Iris pigment epithelial cell (primary cell): ENCODE data around the gene POU2F1.

Experiments
- DNase-seq: peaks from one replicate; pipeline ENCODE4 v3.0.0-alpha.2; 2011; ENCODE audit warnings: low read depth

Gene POU2F1

DNA sequence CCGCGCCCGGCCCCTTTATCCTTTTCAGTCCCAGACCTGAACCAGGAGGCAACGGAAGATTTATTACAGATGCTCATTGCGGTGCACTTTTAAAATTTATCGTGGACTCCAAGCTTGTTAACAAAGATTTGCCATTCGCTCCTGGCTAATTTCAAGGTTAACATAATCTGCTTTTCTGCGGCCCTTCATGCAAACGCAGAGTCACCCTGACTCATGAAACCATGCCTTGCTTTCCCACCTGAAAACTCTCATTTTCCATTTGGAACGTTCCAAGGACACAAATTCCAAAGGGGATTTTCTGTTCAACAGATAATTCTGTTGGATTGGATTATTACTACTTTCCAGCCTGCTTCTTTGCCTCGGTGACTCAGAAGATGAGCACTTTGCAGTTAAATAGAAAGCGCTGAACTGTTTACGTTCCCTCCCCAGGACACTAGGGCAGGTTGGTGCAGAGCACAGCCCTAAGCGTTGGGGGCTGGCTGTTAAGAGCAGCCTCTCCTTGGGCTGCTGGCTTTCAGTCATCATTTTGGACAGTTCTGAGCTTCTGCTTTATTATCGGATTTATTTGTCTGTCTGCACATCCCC lies 246.5 kb downstream of the POU2F1 start:
- peak; percentile 25 for DNase-seq

DNA sequence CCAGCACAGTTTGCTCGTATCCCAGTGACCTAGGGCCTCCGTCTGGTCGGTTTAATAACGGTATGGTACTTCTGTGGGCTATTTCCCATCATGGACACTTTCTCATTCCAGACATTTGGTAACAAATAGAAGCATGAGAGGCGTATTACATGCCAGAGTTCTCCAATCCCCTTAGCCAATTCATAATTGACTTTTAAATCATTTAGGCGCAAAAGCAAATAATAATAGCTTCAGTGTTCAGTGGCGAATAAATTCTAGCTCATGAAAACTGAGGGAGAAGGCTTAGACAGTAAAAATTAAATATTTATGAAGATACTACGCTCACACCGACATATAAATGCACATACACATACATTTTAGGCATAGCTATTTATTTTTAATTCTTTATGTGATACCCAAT lies 247.1 kb downstream of the POU2F1 start:
- no peak for DNase-seq

DNA sequence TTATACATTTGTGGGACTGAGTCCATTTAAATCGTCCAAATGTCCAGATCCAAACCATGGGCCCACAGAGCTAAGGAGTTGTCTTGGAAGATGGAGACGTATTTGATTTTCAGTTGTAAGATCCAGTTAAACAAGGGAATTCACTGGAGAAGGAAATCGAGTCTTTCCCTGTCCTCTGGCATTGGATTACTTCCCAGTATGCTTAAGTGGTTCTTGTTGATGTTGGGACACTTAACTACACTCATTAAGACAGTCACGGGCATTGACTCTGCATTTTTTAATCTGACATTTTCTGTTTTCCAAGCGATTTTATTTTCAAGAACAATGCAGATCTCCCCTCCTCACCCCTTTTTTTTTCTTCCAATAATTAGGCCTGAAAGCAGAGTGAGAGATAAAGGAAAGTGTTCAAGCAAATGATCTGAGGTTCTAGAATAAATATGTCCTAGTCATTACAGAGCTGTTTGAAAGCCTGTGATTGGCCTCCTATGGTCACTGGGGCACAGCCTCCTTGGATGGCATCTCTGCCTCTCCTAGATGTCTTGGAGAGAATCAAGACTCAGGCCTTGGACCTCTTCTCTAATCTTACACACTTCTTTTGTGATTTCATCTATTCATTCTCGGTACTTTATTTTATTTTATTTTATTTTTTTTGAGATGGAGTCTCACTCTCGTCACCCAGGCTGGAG lies 248.7 kb downstream of the POU2F1 start:
- no peak for DNase-seq

DNA sequence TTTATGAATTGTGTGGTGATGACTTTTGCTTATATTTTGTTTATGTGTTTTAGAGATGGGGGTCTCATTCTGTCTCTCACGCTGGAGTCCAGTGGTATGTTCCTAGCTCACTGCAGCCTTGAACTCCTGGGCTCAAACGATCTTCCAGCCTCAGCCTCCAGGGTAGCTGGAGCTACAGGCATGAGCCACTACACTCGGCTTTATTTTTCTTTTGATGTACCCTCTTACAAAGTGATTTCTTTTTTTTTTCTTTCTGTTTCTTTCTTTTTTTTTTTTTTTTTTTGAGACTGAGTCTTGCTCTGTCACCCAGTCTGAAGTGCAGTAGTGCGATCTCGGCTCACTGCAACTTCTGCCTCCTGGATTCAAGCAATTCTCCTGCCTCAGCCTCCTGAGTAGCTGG lies 250.9 kb downstream of the POU2F1 start:
- DNase-seq: no peak

DNA sequence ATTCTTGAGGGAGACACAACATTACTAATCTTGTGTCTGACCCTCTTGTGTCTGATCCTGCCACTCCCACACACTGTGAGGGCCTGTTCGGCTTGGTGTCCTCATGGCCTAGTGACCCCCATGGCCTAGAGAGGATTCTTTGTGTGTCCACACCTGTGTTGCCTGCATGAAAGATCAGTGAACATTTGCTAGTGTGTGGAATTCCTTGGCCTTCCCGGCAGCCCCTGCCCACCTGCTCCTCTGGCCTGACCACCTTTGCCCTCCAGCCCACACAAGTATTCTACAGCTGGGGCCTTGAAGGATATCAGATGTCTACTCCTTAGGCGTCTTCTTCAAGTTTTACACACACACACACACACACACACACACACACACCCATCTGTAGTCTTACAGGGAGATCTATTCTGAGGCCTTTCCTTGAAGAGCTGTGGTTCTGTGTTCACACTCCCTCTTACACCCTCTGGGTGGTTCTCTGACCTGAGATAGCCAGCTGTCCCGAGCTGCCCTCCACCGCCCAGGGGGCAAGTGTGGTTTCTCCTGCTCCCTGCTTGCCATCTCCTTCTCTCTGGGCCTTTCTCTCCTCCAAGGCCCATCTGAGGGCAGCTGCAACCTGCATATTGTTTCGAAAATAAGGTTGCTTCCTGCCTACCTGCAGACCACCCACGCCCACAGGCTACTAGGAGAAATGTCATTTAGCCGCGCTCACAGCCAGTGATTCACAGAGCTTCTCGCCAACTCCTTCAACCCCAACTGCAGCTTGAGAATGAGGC lies 252.3 kb downstream of the POU2F1 start:
- no peak for DNase-seq

DNA sequence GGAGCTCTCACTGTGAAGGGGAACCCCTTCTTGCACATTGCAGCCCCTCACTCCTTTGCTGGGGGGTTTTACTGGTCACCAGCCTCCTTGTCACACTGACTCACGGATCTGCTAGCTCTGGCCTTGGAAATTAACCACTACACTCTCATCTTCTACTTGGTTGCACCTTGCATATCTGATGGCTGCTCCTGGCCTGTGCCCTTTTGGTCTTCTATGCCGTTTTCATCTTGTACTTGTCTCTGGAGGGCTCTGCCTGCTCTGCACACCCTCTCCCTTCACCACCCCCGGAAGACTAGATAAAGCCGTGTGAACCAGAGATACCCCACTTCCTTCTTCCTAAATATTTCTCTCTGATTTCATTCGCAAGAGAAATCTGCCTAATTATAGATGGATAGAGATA lies 253.1 kb downstream of the POU2F1 start:
- DNase-seq: no peak

DNA sequence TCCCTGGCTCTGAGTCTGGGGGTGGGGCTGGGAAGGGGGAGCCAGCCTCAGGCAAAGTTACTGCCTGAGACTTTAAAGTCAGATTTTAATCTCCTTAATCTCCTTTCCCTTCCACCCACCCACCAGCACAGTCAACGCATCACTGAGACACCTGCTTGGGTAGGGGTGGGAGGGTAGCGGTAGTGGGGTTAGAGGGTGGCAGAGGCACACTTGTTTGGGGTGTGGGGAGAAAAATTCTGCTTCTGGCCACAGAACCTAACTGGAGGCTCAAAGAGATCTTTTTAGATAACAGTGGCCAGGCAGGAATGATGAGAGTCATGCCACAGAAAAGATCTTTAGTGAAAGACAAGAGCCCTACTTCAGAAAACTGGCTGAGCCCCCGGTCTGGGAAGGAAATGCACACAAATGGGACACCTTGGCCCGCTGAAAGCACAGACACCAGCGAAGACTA lies 253.5 kb downstream of the POU2F1 start:
- DNase-seq: no peak

DNA sequence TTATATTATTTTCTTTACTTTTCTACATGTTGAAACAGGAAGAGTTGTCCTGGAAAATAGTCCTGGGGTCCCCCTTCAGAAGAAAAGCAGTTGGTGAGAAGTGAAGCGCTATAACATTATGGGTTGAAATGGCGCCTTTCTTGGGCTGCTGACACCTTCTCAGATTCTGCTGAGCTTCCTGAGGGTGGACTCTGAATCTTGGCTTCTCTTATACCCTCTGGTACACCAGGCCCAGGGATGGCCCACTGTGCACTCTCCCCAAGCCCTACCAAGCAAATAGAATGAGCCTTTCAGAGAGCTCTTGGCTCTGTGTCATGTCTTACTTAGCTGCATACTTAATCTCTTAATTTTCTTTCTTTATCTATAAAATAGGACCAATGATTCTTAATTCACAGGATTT lies 255.4 kb downstream of the POU2F1 start:
- DNase-seq: no peak
